Stimulated activated CD4-positive, alpha-beta T cell treated with anti-CD3 and anti-CD28 coated beads, Interleukin-15, amount 100 ng/mL, for 24 hours (primary cell): ENCODE results near the gene ZNF563.

Experiments
- DNase-seq: peaks from one replicate; pipeline ENCODE4 v3.0.0-alpha.2; 2020

ZNF563 gene

GRCh38 chr19:12294249-12295158, 38.9 kb downstream of the ZNF563 start, which contains the start of gene ZNF44:
Gene ZNF44, minus strand, starts transcription at chr19:12294883. Its CDS starts 189 bp downstream, at chr19:12294694.
- peak; percentile 98 for DNase-seq

- DNase-seq = peak; percentile 70
These were observed 39.6 kb downstream of the ZNF563 start for GRCh38 chr19:12293777-12294248.

- DNase-seq = no peak
These were observed 43.7 kb downstream of the ZNF563 start for GRCh38 chr19:12289790-12290065.

GRCh38 chr19:12287958-12288500, 45.4 kb downstream of the ZNF563 start:
- no peak for DNase-seq

- no peak for DNase-seq
These were observed 48.8 kb downstream of the ZNF563 start for GRCh38 chr19:12284631-12285030.

- no peak for DNase-seq
These were observed 49.2 kb downstream of the ZNF563 start for GRCh38 chr19:12284226-12284625.

GRCh38 chr19:12278713-12279112, 54.7 kb downstream of the ZNF563 start:
- DNase-seq = no peak

GRCh38 chr19:12272980-12273901, 60.2 kb downstream of the ZNF563 start:
- no peak for DNase-seq

GRCh38 chr19:12272386-12272785, 61.0 kb downstream of the ZNF563 start:
- DNase-seq = no peak

- DNase-seq = no peak
These were observed 62.6 kb downstream of the ZNF563 start for GRCh38 chr19:12270854-12271253.
